CD14-positive monocyte (primary cell): ENCODE data around the gene PHF13. TPM values are rescaled to one million over a fixed set of nuclear protein-coding genes. Genes with fewer than 3 reads are reported as not detected.

Experiments used
- DNase-seq, 3 donors: peaks; one replicate each; pipeline ENCODE4 v3.0.0-alpha.2; 2011 to 2022
- H2AFZ ChIP-seq: 2 replicates; pipeline ENCODE4 v1.6.0; 2012; ENCODE audit warnings: mild to moderate bottlenecking, low read depth, low read length, inconsistent platforms; ENCODE audit not compliant: insufficient read depth, poor library complexity, severe bottlenecking
- H3K27ac ChIP-seq, 2 donors: 1 replicate in 1 of 2; 2 replicates in 1 of 2; pipeline ENCODE4 v1.5.1; 2012 to 2013; ENCODE audit warnings: low read length in 2 of 2, control low read depth in 1 of 2, inconsistent platforms in 1 of 2, low read depth in 1 of 2, mild to moderate bottlenecking in 1 of 2
- H3K27me3 ChIP-seq, 2 donors: one replicate each; pipeline versions ENCODE4 v1.6.0 to v1.6.1; 2011 to 2013; ENCODE audit warnings: low read length in 2 of 2; ENCODE audit not compliant: control insufficient read depth in 2 of 2, insufficient read depth in 2 of 2
- H3K36me3 ChIP-seq, 2 donors: replicated peaks in 1 of 2; 1 replicate in 1 of 2; 2 replicates in 1 of 2; pipeline versions ENCODE4 v1.5.1 to v1.6.1; 2012 to 2013; ENCODE audit warnings: low read length in 2 of 2, control low read depth in 1 of 2, inconsistent platforms in 1 of 2, mild to moderate bottlenecking in 1 of 2; ENCODE audit not compliant: insufficient read depth in 2 of 2, control insufficient read depth in 1 of 2
- H3K4me1 ChIP-seq, 2 donors: 1 replicate in 1 of 2; 2 replicates in 1 of 2; pipeline versions ENCODE4 v1.5.1 to v1.6.1; 2012 to 2013; ENCODE audit warnings: low read length in 2 of 2, control low read depth in 1 of 2, inconsistent platforms in 1 of 2, mild to moderate bottlenecking in 1 of 2, moderate library complexity in 1 of 2; ENCODE audit not compliant: insufficient read depth in 2 of 2, control insufficient read depth in 1 of 2
- H3K4me2 ChIP-seq: replicated peaks from 2 replicates; pipeline ENCODE3; 2012; ENCODE audit warnings: low read length, moderate library complexity, mild to moderate bottlenecking; ENCODE audit not compliant: poor library complexity, severe bottlenecking; ENCODE audit errors: extremely low read depth
- H3K4me3 ChIP-seq, 3 experiments: fragments of 200-600 bp in 1 of 3; sonication (generic) in 1 of 3; replicated peaks in 1 of 3; 1 replicate in 2 of 3; 2 replicates in 1 of 3; pipeline ENCODE4 v1.5.1; 2011 to 2013; ENCODE audit warnings: low read length in 3 of 3, mild to moderate bottlenecking in 3 of 3, control low read depth in 2 of 3, low read depth in 2 of 3, inconsistent platforms in 1 of 3, moderate library complexity in 1 of 3
- H3K79me2 ChIP-seq: 2 replicates; pipeline ENCODE4 v1.6.0; 2012; ENCODE audit warnings: mild to moderate bottlenecking, control low read depth, inconsistent platforms, low read length, moderate library complexity; ENCODE audit not compliant: insufficient read depth
- H3K9ac ChIP-seq: 2 replicates; pipeline ENCODE4 v1.6.0; 2017; ENCODE audit warnings: low read length, mild to moderate bottlenecking; ENCODE audit not compliant: insufficient read depth, poor library complexity, severe bottlenecking
- H3K9me3 ChIP-seq, 2 donors: replicated peaks in 1 of 2; 1 replicate in 1 of 2; 2 replicates in 1 of 2; pipeline versions ENCODE4 v1.5.1 to v1.6.1; 2012 to 2013; ENCODE audit warnings: low read length in 2 of 2, control low read depth in 1 of 2; ENCODE audit not compliant: control insufficient read depth in 1 of 2, insufficient read depth in 1 of 2
- H4K20me1 ChIP-seq: 2 replicates; pipeline ENCODE4 v1.6.0; 2012; ENCODE audit warnings: mild to moderate bottlenecking, low read length, control low read depth, moderate library complexity; ENCODE audit not compliant: insufficient read depth
- H3K27ac Mint-ChIP-seq, 7 donors: one replicate each; pipeline ENCODE4 v1.8.0; 2020; ENCODE audit warnings: mild to moderate bottlenecking in 7 of 7, mixed read lengths in 7 of 7, moderate library complexity in 6 of 7, inconsistent platforms in 2 of 7
- H3K27me3 Mint-ChIP-seq, 3 donors: one replicate each; pipeline ENCODE4 v1.8.0; 2021 to 2022; ENCODE audit warnings: low read depth in 3 of 3, mild to moderate bottlenecking in 3 of 3, mixed read lengths in 3 of 3, moderate library complexity in 3 of 3, inconsistent platforms in 1 of 3
- H3K36me3 Mint-ChIP-seq, 2 donors: one replicate each; pipeline ENCODE4 v1.8.0; 2020; ENCODE audit warnings: mixed read lengths in 2 of 2, inconsistent platforms in 1 of 2, mild to moderate bottlenecking in 1 of 2
- H3K4me1 Mint-ChIP-seq: one replicate; pipeline ENCODE4 v1.8.0; 2020; ENCODE audit warnings: mild to moderate bottlenecking, mixed read lengths
- H3K4me3 Mint-ChIP-seq, 2 donors: one replicate each; pipeline ENCODE4 v1.8.0; 2020; ENCODE audit warnings: mild to moderate bottlenecking in 2 of 2, mixed read lengths in 2 of 2, moderate library complexity in 1 of 2
- H3K9me3 Mint-ChIP-seq, 7 donors: one replicate each; pipeline ENCODE4 v1.8.0; 2020 to 2022; ENCODE audit warnings: mixed read lengths in 7 of 7, mild to moderate bottlenecking in 6 of 7, moderate library complexity in 6 of 7, inconsistent platforms in 2 of 7
- CTCF ChIP-seq: fragments of 200-600 bp; IDR thresholded peaks from one replicate; pipeline ENCODE4 v1.8.0; 2022; ENCODE audit warnings: antibody characterized with exemption, mild to moderate bottlenecking
- WGBS: methylation state at CpG from one replicate; pipeline ENCODE4 v1.1.5; 2013; ENCODE audit warnings: missing lambda C conversion rate; ENCODE audit not compliant: insufficient coverage; 5-methylcytosine and 5-hydroxymethylcytosine counted together
- intact Hi-C, 2 donors: fragments of 100-400 bp; cut with micrococcal nuclease; formaldehyde crosslinking; loops; one replicate each; pipeline versions ENCODE4 v1.15.0 to v1.15.1; 2023
- polyA plus RNA-seq, 3 donors: library from polyadenylated mRNA; depleted of rRNA in 1 of 3; unstranded in 2 of 3; stranded (reverse) in 1 of 3; fragments of 300-500 nt in 2 of 3; fragments of >200 nt in 1 of 3; fragmentation: Illumina TruSeq in 2 of 3; gene quantifications; 1 replicate in 2 of 3; 2 replicates in 1 of 3; pipeline ENCODE4 v1.2.3, GENCODE V29; 2012 to 2021

The PHF13 gene
- polyA plus RNA-seq, 3 donors = 1.0 to 7.3 (median 1.7) TPM

- peak overlapping the region; percentile 88 to 97 for H3K27ac ChIP-seq
- peaks cover 57% of the 10 kb centered on the region for H4K20me1 ChIP-seq
- TF ChIP-seq CTCF = no peak
- WGBS = 9% methylated on average over 10 of the region's 10 CpGs
- DNase-seq = peak; percentile 84 to 94 (median 86)
- H3K36me3 ChIP-seq = peaks cover 8 to 19% of the 10 kb centered on the region in 2 donors
- peaks cover 41% of the 10 kb centered on the region for H3K4me1 Mint-ChIP-seq
- no peak overlapping the region for H2AFZ ChIP-seq
- peaks cover 10 to 12% of the 10 kb centered on the region in 2 donors for H3K36me3 Mint-ChIP-seq
- peaks cover 49% of the 10 kb centered on the region for H3K79me2 ChIP-seq
- peaks cover 0 to 3% (median 0%) of the 10 kb centered on the region in 7 donors for H3K9me3 Mint-ChIP-seq
- H3K27ac Mint-ChIP-seq = peak overlapping the region; percentile 91 to 100 (median 99)
- H3K4me3 Mint-ChIP-seq = peak overlapping the region; percentile 96 to 97
- H3K4me3 ChIP-seq = peak overlapping the region in 1 of 3 experiments; percentile 83
- H3K9ac ChIP-seq = peak overlapping the region; percentile 99
- intact Hi-C loops = loop anchor here (2.0 to 5.0 kb wide), 2 partner anchors 19 to 36 kb away; no protein-coding TSS in a partner anchor
- peak overlapping the region; percentile 88 for H3K4me2 ChIP-seq
- peaks cover 33 to 34% of the 10 kb centered on the region in 2 donors for H3K4me1 ChIP-seq
- H3K9me3 ChIP-seq = no peaks in the 10 kb centered on the region
- peaks cover 0 to 3% (median 0%) of the 10 kb centered on the region in 3 donors for H3K27me3 Mint-ChIP-seq
- H3K27me3 ChIP-seq = no peaks in the 10 kb centered on the region
Observed at GRCh38 chr1:6581561-6582305, 31.8 kb upstream of the PHF13 start.

DNA sequence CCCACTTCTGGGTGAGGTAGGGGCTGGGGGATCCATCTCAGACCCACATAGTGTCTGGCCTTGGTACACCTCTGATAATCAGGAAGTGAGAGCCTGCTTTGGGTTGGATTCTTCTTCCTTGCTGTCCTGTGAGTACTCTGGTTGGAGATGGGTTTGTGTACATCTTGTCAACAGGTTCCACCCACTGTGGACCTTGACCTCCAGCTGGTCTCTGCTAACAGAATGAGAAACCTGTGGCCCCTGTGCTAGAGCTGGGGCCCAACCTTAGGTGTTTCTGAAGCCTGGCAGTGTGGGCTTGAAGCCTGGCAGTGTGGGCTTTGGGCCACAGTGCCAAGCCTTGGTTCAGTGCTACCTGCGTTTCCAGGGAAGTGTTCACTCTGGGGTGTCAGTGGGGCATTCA, 31.2 kb upstream of the PHF13 start:
- H3K4me3 ChIP-seq = peak overlapping the region in 1 of 3 experiments; percentile 83
- intact Hi-C loops = loop anchor here in 1 of 2 donors (5.0 kb wide), 1 partner anchor 35 kb away; no protein-coding TSS in a partner anchor
- 100% methylated on average over 1 of the region's 1 CpG for WGBS
- peaks cover 49% of the 10 kb centered on the region for H3K79me2 ChIP-seq
- H3K9ac ChIP-seq = peak overlapping the region; percentile 16
- H3K27me3 ChIP-seq = no peaks in the 10 kb centered on the region
- TF ChIP-seq CTCF = no peak
- peak overlapping the region; percentile 96 to 97 for H3K4me3 Mint-ChIP-seq
- H4K20me1 ChIP-seq = peaks cover 64% of the 10 kb centered on the region
- peak in 2 of 3 donors; percentile 19 to 36 for DNase-seq
- H2AFZ ChIP-seq = no peak overlapping the region
- H3K9me3 ChIP-seq = no peaks in the 10 kb centered on the region
- peaks cover 0 to 3% (median 0%) of the 10 kb centered on the region in 7 donors for H3K9me3 Mint-ChIP-seq
- H3K27ac ChIP-seq = peak overlapping the region; percentile 88 to 97
- peak overlapping the region; percentile 88 for H3K4me2 ChIP-seq
- H3K36me3 ChIP-seq = peaks cover 15 to 26% of the 10 kb centered on the region in 2 donors
- peaks cover 13 to 17% of the 10 kb centered on the region in 2 donors for H3K36me3 Mint-ChIP-seq
- H3K27me3 Mint-ChIP-seq = peaks cover 0 to 3% (median 0%) of the 10 kb centered on the region in 3 donors
- H3K4me1 ChIP-seq = peaks cover 33 to 34% of the 10 kb centered on the region in 2 donors
- peaks cover 41% of the 10 kb centered on the region for H3K4me1 Mint-ChIP-seq
- H3K27ac Mint-ChIP-seq = peak overlapping the region; percentile 91 to 100 (median 99)
